NCI-H1105 treated with DMSO at 0.1 percent for 48 hours (cell line): Measurements from ENCODE around the gene IFT52.
"Not testable (repeated sequence)": the region's sequence is repeated elsewhere in the genome, so short reads cannot be mapped to it uniquely, and the experiment has no call there.

Experiments
- DNase-seq: peaks from one replicate; lab custom pipeline; 2025; lab: John Stamatoyannopoulos, UW

Gene IFT52

GRCh38 chr20:43650997-43651525 is 60.3 kb downstream of the IFT52 start:
- DNase-seq = no peak

- DNase-seq = not testable (repeated sequence)
These were observed 61.0 kb downstream of the IFT52 start for GRCh38 chr20:43651650-43652184.

- no peak for DNase-seq
These were observed 63.2 kb downstream of the IFT52 start for GRCh38 chr20:43653966-43654365.

- not testable (repeated sequence) for DNase-seq
These were observed 64.4 kb downstream of the IFT52 start for GRCh38 chr20:43655176-43655575.

GRCh38 chr20:43655937-43656336 is 65.2 kb downstream of the IFT52 start:
- no peak for DNase-seq

- DNase-seq = no peak
These were observed 67.5 kb downstream of the IFT52 start for GRCh38 chr20:43658069-43658722.

- DNase-seq = no peak
These were observed 68.1 kb downstream of the IFT52 start for GRCh38 chr20:43658723-43659419.

GRCh38 chr20:43662943-43663655 is 72.4 kb downstream of the IFT52 start:
- no peak for DNase-seq

GRCh38 chr20:43665466-43666176 is 74.9 kb downstream of the IFT52 start:
- no peak for DNase-seq

- DNase-seq = peak; percentile 66
These were observed 75.9 kb downstream of the IFT52 start, which contains the start of gene MYBL2 for GRCh38 chr20:43666376-43667328. TSS of gene MYBL2 (plus strand) at chr20:43667114. CDS start at chr20:43667284, 170 bp downstream.

GRCh38 chr20:43667341-43668132 is 76.8 kb downstream of the IFT52 start:
- peak; percentile 13 for DNase-seq

- DNase-seq = no peak
These were observed 78.6 kb downstream of the IFT52 start for GRCh38 chr20:43669332-43669731.

GRCh38 chr20:43670423-43670822 is 79.7 kb downstream of the IFT52 start:
- DNase-seq = no peak

GRCh38 chr20:43676368-43676767 is 85.6 kb downstream of the IFT52 start:
- DNase-seq = no peak

GRCh38 chr20:43680981-43681380 is 90.2 kb downstream of the IFT52 start:
- DNase-seq = no peak

- no peak for DNase-seq
These were observed 90.8 kb downstream of the IFT52 start for GRCh38 chr20:43681468-43681942.

GRCh38 chr20:43681991-43682410 is 91.3 kb downstream of the IFT52 start:
- no peak for DNase-seq

- no peak for DNase-seq
These were observed 91.7 kb downstream of the IFT52 start for GRCh38 chr20:43682446-43682845.

GRCh38 chr20:43686820-43687219 is 96.1 kb downstream of the IFT52 start:
- no peak for DNase-seq

GRCh38 chr20:43689165-43689564 is 98.4 kb downstream of the IFT52 start:
- no peak for DNase-seq
